Activated CD8-positive, alpha-beta T cell treated with anti-CD3 and anti-CD28 coated beads for 36 hours (primary cell): Measurements from ENCODE around the gene RASAL1. TPM values are rescaled to one million over a fixed set of nuclear protein-coding genes. Genes with fewer than 3 reads are reported as not detected.
A peak's percentile ranks its signal among the peaks of the same experiment; 100 is the strongest.

Source experiments
- ATAC-seq: fragments of 200-7000 bp; cut with Tn5 transposase; one replicate; pipeline ENCODE4 v1.10.0; 2021; ENCODE audit warnings: mild to moderate bottlenecking, moderate library complexity
- CTCF ChIA-PET: fragments of 350-600 bp; sonication (Branson Sonifier 250); formaldehyde crosslinking; loops from one replicate; lab custom pipeline; 2021; ENCODE audit warnings: antibody characterized with exemption; lab: Charles Lee
- POLR2A ChIA-PET: fragments of 350-600 bp; sonication (Branson Sonifier 250); formaldehyde crosslinking; loops from one replicate; lab custom pipeline; 2021; ENCODE audit warnings: antibody characterized with exemption; lab: Charles Lee
- DNase-seq: peaks from one replicate; pipeline ENCODE4 v3.0.0-alpha.2; 2020
- H3K27ac Mint-ChIP-seq: one replicate; pipeline ENCODE4 v1.8.0; 2021; ENCODE audit warnings: mild to moderate bottlenecking, mixed read lengths
- H3K27me3 Mint-ChIP-seq: one replicate; pipeline ENCODE4 v1.8.0; 2021; ENCODE audit warnings: mixed read lengths
- H3K36me3 Mint-ChIP-seq: one replicate; pipeline ENCODE4 v1.8.0; 2021; ENCODE audit warnings: low read depth, mixed read lengths
- H3K4me1 Mint-ChIP-seq: one replicate; pipeline ENCODE4 v1.8.0; 2021; ENCODE audit warnings: low read depth, mixed read lengths
- H3K4me3 Mint-ChIP-seq: one replicate; pipeline ENCODE4 v1.8.0; 2021; ENCODE audit warnings: mild to moderate bottlenecking, moderate library complexity, mixed read lengths
- H3K9me3 Mint-ChIP-seq: one replicate; pipeline ENCODE4 v1.8.0; 2021; ENCODE audit warnings: mixed read lengths
- CTCF ChIP-seq: fragments of 200-600 bp; IDR thresholded peaks from one replicate; pipeline ENCODE4 v1.8.0; 2022; ENCODE audit warnings: antibody characterized with exemption, mild to moderate bottlenecking
- intact Hi-C: fragments of 100-400 bp; cut with micrococcal nuclease; formaldehyde crosslinking; loops from one replicate; pipeline ENCODE4 v1.10.0; 2022
- total RNA-seq, 2 experiments: library from RNA; stranded (reverse); gene quantifications; one replicate each; pipeline ENCODE4 v1.2.3, GENCODE V29; 2021

RASAL1 gene
- total RNA-seq, 2 experiments from 2014 or later: 9.8 to 12.4 TPM

GRCh38 chr12:113097716-113098440 lies 37.7 kb downstream of the RASAL1 start:
- Mint-ChIP-seq H3K9me3 (no peaks in the 10 kb centered on the region), H3K27ac (no peak overlapping the region), H3K27me3 (no peaks in the 10 kb centered on the region), H3K4me3 (no peak overlapping the region), H3K4me1 (peaks cover 13% of the 10 kb centered on the region), H3K36me3 (no peaks in the 10 kb centered on the region)
- ATAC-seq (peak; percentile 12), DNase-seq (no peak)
- no peak for TF ChIP-seq CTCF
- intact Hi-C loops: loop anchor here (2.0 kb wide), 1 partner anchor 49 kb away; no protein-coding TSS in a partner anchor
- POLR2A ChIA-PET: interaction anchor here (1.8 to 2.1 kb wide), 2 partner anchors 8 to 49 kb away, joined by 7 read pairs; no protein-coding TSS in a partner anchor
- CTCF ChIA-PET: interaction anchor here (0.7 to 5.5 kb wide), 29 partner anchors 8 to 331 kb away, joined by 3 to 91 read pairs (median 4); partner anchors contain the start of genes CFAP73, DTX1 and RASAL1

- peaks cover 20% of the 10 kb centered on the region for H3K4me1 Mint-ChIP-seq
- H3K36me3 Mint-ChIP-seq: no peaks in the 10 kb centered on the region
- intact Hi-C loops: no loop called here
- no peak overlapping the region for H3K27ac Mint-ChIP-seq
- DNase-seq: no peak
- no peaks in the 10 kb centered on the region for H3K9me3 Mint-ChIP-seq
- no peak overlapping the region for H3K4me3 Mint-ChIP-seq
- POLR2A ChIA-PET: no interaction called here
- ATAC-seq: no peak
- TF ChIP-seq CTCF: no peak
- CTCF ChIA-PET: interaction anchor here (1.0 to 5.5 kb wide), 9 partner anchors 7 to 76 kb away, joined by 3 to 91 read pairs (median 9); partner anchors contain the start of gene DTX1
- H3K27me3 Mint-ChIP-seq: no peaks in the 10 kb centered on the region
Measured at GRCh38 chr12:113096675-113097461, 38.7 kb downstream of the RASAL1 start.

GRCh38 chr12:113095405-113095804 lies 40.2 kb downstream of the RASAL1 start:
- no peak overlapping the region for H3K27ac Mint-ChIP-seq
- intact Hi-C loops: no loop called here

GRCh38 chr12:113094738-113095137 lies 40.8 kb downstream of the RASAL1 start:
- TF ChIP-seq CTCF: no peak
- H3K27me3 Mint-ChIP-seq: no peaks in the 10 kb centered on the region
- no peak overlapping the region for H3K27ac Mint-ChIP-seq
- POLR2A ChIA-PET: no interaction called here
- H3K4me3 Mint-ChIP-seq: no peak overlapping the region
- CTCF ChIA-PET: interaction anchor here (1.0 kb wide), 1 partner anchor 46 kb away, joined by 3 read pairs; no protein-coding TSS in a partner anchor
- no peaks in the 10 kb centered on the region for H3K9me3 Mint-ChIP-seq
- no peak for ATAC-seq
- H3K36me3 Mint-ChIP-seq: no peaks in the 10 kb centered on the region
- no peak for DNase-seq
- H3K4me1 Mint-ChIP-seq: peaks cover 34% of the 10 kb centered on the region
- intact Hi-C loops: no loop called here

More at GRCh38 chr12:113095405-113095804, 40.2 kb downstream of the RASAL1 start:
- Mint-ChIP-seq H3K9me3 (no peaks in the 10 kb centered on the region), H3K4me1 (peaks cover 30% of the 10 kb centered on the region), H3K36me3 (no peaks in the 10 kb centered on the region), H3K4me3 (no peak overlapping the region), H3K27me3 (no peaks in the 10 kb centered on the region)
- CTCF ChIA-PET: interaction anchor here (2.0 kb wide), 1 partner anchor 46 kb away, joined by 12 read pairs; no protein-coding TSS in a partner anchor
- POLR2A ChIA-PET: no interaction called here
- ATAC-seq (no peak), DNase-seq (no peak)
- TF ChIP-seq CTCF: no peak
